GM10847 (cell line): ENCODE data around the gene ABHD17C.

Experiments
- POLR2A ChIP-seq: IDR thresholded peaks from 2 replicates; pipeline ENCODE4 v1.6.1; 2011; ENCODE audit not compliant: insufficient read length; ENCODE audit errors: extremely low read depth

ABHD17C gene

GRCh38 chr15:80695099-80695910, at the start of gene ABHD17C:
TSS of gene ABHD17C (plus strand) at chr15:80695310. CDS start at chr15:80695430, 120 bp downstream.
- TF ChIP-seq POLR2A: no peak

- TF ChIP-seq POLR2A: no peak
These were observed 49.5 kb upstream of the ABHD17C start for GRCh38 chr15:80645494-80646065.

- TF ChIP-seq POLR2A: no peak
These were observed 40.8 kb upstream of the ABHD17C start for GRCh38 chr15:80654299-80654698.

GRCh38 chr15:80659375-80659774, 35.7 kb upstream of the ABHD17C start:
- TF ChIP-seq POLR2A: no peak

- no peak for TF ChIP-seq POLR2A
These were observed 35.0 kb upstream of the ABHD17C start for GRCh38 chr15:80660119-80660518.

- TF ChIP-seq POLR2A: no peak
These were observed 33.0 kb upstream of the ABHD17C start for GRCh38 chr15:80662129-80662528.

- TF ChIP-seq POLR2A: no peak
These were observed 32.2 kb upstream of the ABHD17C start for GRCh38 chr15:80662757-80663553.

GRCh38 chr15:80665151-80665550, 30.0 kb upstream of the ABHD17C start:
- no peak for TF ChIP-seq POLR2A

- no peak for TF ChIP-seq POLR2A
These were observed 27.2 kb upstream of the ABHD17C start for GRCh38 chr15:80667936-80668335.

GRCh38 chr15:80668546-80669236, 26.4 kb upstream of the ABHD17C start:
- no peak for TF ChIP-seq POLR2A

GRCh38 chr15:80669663-80670273, 25.3 kb upstream of the ABHD17C start:
- TF ChIP-seq POLR2A: no peak

GRCh38 chr15:80673561-80674244, 21.4 kb upstream of the ABHD17C start:
- no peak for TF ChIP-seq POLR2A

- TF ChIP-seq POLR2A: no peak
These were observed 20.9 kb upstream of the ABHD17C start for GRCh38 chr15:80674245-80674614.

- TF ChIP-seq POLR2A: no peak
These were observed 18.1 kb upstream of the ABHD17C start for GRCh38 chr15:80677041-80677440.
